Thyroid gland (tissue), 4 donors: Measurements from ENCODE around the gene SNCAIP. TPM values are rescaled to one million over a fixed set of nuclear protein-coding genes. Genes with fewer than 3 reads are reported as not detected.
"Not testable (repeated sequence)": the region's sequence is repeated elsewhere in the genome, so short reads cannot be mapped to it uniquely, and the experiment has no call there.

Experiments used
- DNase-seq, 2 donors: peaks; one replicate each; pipeline ENCODE4 v3.0.0-alpha.2; 2019
- H3K27ac ChIP-seq, 3 donors: fragments of 200-600 bp; sonication (generic); 1 replicate in 2 of 3; 2 replicates in 1 of 3; pipeline ENCODE4 v1.5.1; 2016 to 2019; ENCODE audit warnings: mild to moderate bottlenecking in 1 of 3, moderate library complexity in 1 of 3
- H3K27me3 ChIP-seq: fragments of 200-600 bp; sonication (generic); one replicate; pipeline ENCODE4 v1.5.1; 2019
- H3K36me3 ChIP-seq, 2 donors: fragments of 200-600 bp; sonication (generic); one replicate each; pipeline ENCODE4 v1.5.1; 2016 to 2019
- H3K4me1 ChIP-seq, 2 donors: fragments of 200-600 bp; sonication (generic); one replicate each; pipeline ENCODE4 v1.5.1; 2017 to 2019
- H3K4me3 ChIP-seq, 3 donors: fragments of 200-600 bp; sonication (generic); replicated peaks in 1 of 3; 1 replicate in 2 of 3; 2 replicates in 1 of 3; pipeline ENCODE4 v1.5.1; 2016; ENCODE audit warnings: mild to moderate bottlenecking in 1 of 3
- H3K9me3 ChIP-seq: fragments of 200-600 bp; sonication (generic); one replicate; pipeline ENCODE4 v1.5.1; 2017
- CTCF ChIP-seq, 6 experiments: fragments of 200-600 bp in 3 of 6; fragments of 450-650 bp in 3 of 6; sonication (generic) in 3 of 6; IDR thresholded peaks; one replicate each; pipeline ENCODE4 v1.5.1; 2016 to 2019; ENCODE audit warnings: antibody characterized with exemption in 6 of 6, mild to moderate bottlenecking in 2 of 6, inconsistent platforms in 1 of 6, moderate library complexity in 1 of 6
- POLR2A ChIP-seq, 2 donors: fragments of 450-650 bp; IDR thresholded peaks; one replicate each; pipeline ENCODE4 v1.6.1; 2017; ENCODE audit warnings: antibody characterized with exemption in 2 of 2, mild to moderate bottlenecking in 2 of 2, moderate library complexity in 1 of 2
- WGBS, 2 donors: methylation state at CpG; one replicate each; pipeline ENCODE4 v1.1.5; 2017; 5-methylcytosine and 5-hydroxymethylcytosine counted together
- intact Hi-C: fragments of 100-400 bp; cut with DNase I; formaldehyde crosslinking; loops from one replicate; pipeline ENCODE4 v1.15.1; 2023
- total RNA-seq, 4 donors: library from RNA; depleted of rRNA; stranded (reverse); fragments of >200 nt; gene quantifications; one replicate each; pipeline ENCODE4 v1.2.3, GENCODE V29; 2016

Gene SNCAIP
- total RNA-seq, 4 donors from 2014 or later = 4.0 to 12.8 (median 9.8) TPM

- Histone ChIP-seq H3K4me1 (no peaks in the 10 kb centered on the region), H3K27ac (no peak overlapping the region), H3K27me3 (no peaks in the 10 kb centered on the region), H3K4me3 (no peak overlapping the region), H3K36me3 (no peaks in the 10 kb centered on the region), H3K9me3 (no peaks in the 10 kb centered on the region)
- WGBS, 2 donors = 93 to 95% methylated on average over 2 of the region's 2 CpGs
- DNase-seq = no peak
- TF ChIP-seq CTCF (IDR thresholded peaks at IDR 0.05) (no peak), POLR2A (IDR thresholded peaks at IDR 0.05) (no peak)
- intact Hi-C loops = no loop called here
These were observed 59.6 kb downstream of the SNCAIP start for GRCh38 chr5:122371511-122372151.

GRCh38 chr5:122374110-122374509 lies 62.1 kb downstream of the SNCAIP start:
- Histone ChIP-seq H3K27me3 (no peaks in the 10 kb centered on the region), H3K4me1 (no peaks in the 10 kb centered on the region), H3K27ac (no peak overlapping the region), H3K4me3 (no peak overlapping the region), H3K9me3 (no peaks in the 10 kb centered on the region), H3K36me3 (no peaks in the 10 kb centered on the region)
- TF ChIP-seq POLR2A (IDR thresholded peaks at IDR 0.05) (no peak), CTCF (IDR thresholded peaks at IDR 0.05) (no peak)
- intact Hi-C loops = no loop called here
- no peak for DNase-seq

- Histone ChIP-seq H3K27me3 (no peaks in the 10 kb centered on the region), H3K4me3 (no peak overlapping the region), H3K9me3 (no peaks in the 10 kb centered on the region), H3K4me1 (no peaks in the 10 kb centered on the region), H3K36me3 (no peaks in the 10 kb centered on the region), H3K27ac (no peak overlapping the region)
- TF ChIP-seq CTCF (IDR thresholded peaks at IDR 0.05) (no peak), POLR2A (IDR thresholded peaks at IDR 0.05) (no peak)
- intact Hi-C loops = no loop called here
- 70 to 77% methylated on average over 2 of the region's 2 CpGs for WGBS, 2 donors
- no peak for DNase-seq
These were observed 63.8 kb downstream of the SNCAIP start for GRCh38 chr5:122375801-122376200.

- Histone ChIP-seq H3K27ac (no peak overlapping the region), H3K4me1 (no peaks in the 10 kb centered on the region), H3K27me3 (no peaks in the 10 kb centered on the region), H3K4me3 (no peak overlapping the region), H3K9me3 (no peaks in the 10 kb centered on the region), H3K36me3 (no peaks in the 10 kb centered on the region)
- no peak for TF ChIP-seq POLR2A (IDR thresholded peaks at IDR 0.05)
- no peak for TF ChIP-seq CTCF (IDR thresholded peaks at IDR 0.05)
- DNase-seq = no peak
- intact Hi-C loops = no loop called here
These were observed 64.2 kb downstream of the SNCAIP start for GRCh38 chr5:122376250-122376649.

GRCh38 chr5:122377026-122377425 lies 65.0 kb downstream of the SNCAIP start:
- Histone ChIP-seq H3K27ac (no peak overlapping the region), H3K36me3 (no peaks in the 10 kb centered on the region), H3K4me1 (no peaks in the 10 kb centered on the region), H3K9me3 (no peaks in the 10 kb centered on the region), H3K27me3 (no peaks in the 10 kb centered on the region), H3K4me3 (no peak overlapping the region)
- 78 to 80% methylated on average over 1 of the region's 1 CpG for WGBS, 2 donors
- no peak for DNase-seq
- intact Hi-C loops = no loop called here
- TF ChIP-seq CTCF (IDR thresholded peaks at IDR 0.05) (no peak), POLR2A (IDR thresholded peaks at IDR 0.05) (no peak)

- 86% methylated on average over 16 of the region's 16 CpGs for WGBS, 2 donors
- intact Hi-C loops = not testable (repeated sequence)
These were observed 70.9 kb downstream of the SNCAIP start for GRCh38 chr5:122382938-122383337.

More at GRCh38 chr5:122382938-122383337, 70.9 kb downstream of the SNCAIP start:
- not testable (repeated sequence) for H3K4me3 ChIP-seq, H3K4me1 ChIP-seq, DNase-seq, H3K27ac ChIP-seq, H3K27me3 ChIP-seq, H3K9me3 ChIP-seq, H3K36me3 ChIP-seq
